GM12878 (cell line): Measurements from ENCODE around the gene XIAP.

Experiments used
- CTCF ChIP-seq, 3 experiments: IDR thresholded peaks in 2 of 3; conservative IDR thresholded peaks in 1 of 3; 2 replicates each; pipeline ENCODE4 v1.5.1; 2011; ENCODE audit warnings: low read depth in 3 of 3, low read length in 3 of 3, mild to moderate bottlenecking in 3 of 3, control low read depth in 2 of 3, moderate library complexity in 2 of 3, inconsistent platforms in 1 of 3, mixed read lengths in 1 of 3; ENCODE audit not compliant: control insufficient read depth in 2 of 3, insufficient read depth in 1 of 3; ENCODE audit errors: extremely low read depth in 1 of 3
- TARDBP ChIP-seq: IDR thresholded peaks from 2 replicates; pipeline ENCODE4 v1.6.1; 2016; ENCODE audit warnings: borderline replicate concordance

- TF ChIP-seq TARDBP (no peak), CTCF (IDR thresholded peaks at IDR 0.05 in 2 of 3, conservative IDR thresholded peaks at IDR 0.05 in 1 of 3; ENCODE audit: control insufficient read depth in 2 of 3, extremely low read depth in 1 of 3, insufficient read depth in 1 of 3, low read depth in 3 of 3, low read length in 3 of 3) (no peak)
Measured at GRCh38 chrX:123924186-123924585, 64.3 kb downstream of the XIAP start.
